CD4-positive, alpha-beta T cell treated with Interleukin-6 for 4 hours (primary cell): ENCODE data around the gene ART4.

Source experiments
- DNase-seq: peaks from one replicate; pipeline ENCODE4 v3.0.0-alpha.2; 2020; ENCODE audit warnings: mixed read lengths

The ART4 gene

DNA sequence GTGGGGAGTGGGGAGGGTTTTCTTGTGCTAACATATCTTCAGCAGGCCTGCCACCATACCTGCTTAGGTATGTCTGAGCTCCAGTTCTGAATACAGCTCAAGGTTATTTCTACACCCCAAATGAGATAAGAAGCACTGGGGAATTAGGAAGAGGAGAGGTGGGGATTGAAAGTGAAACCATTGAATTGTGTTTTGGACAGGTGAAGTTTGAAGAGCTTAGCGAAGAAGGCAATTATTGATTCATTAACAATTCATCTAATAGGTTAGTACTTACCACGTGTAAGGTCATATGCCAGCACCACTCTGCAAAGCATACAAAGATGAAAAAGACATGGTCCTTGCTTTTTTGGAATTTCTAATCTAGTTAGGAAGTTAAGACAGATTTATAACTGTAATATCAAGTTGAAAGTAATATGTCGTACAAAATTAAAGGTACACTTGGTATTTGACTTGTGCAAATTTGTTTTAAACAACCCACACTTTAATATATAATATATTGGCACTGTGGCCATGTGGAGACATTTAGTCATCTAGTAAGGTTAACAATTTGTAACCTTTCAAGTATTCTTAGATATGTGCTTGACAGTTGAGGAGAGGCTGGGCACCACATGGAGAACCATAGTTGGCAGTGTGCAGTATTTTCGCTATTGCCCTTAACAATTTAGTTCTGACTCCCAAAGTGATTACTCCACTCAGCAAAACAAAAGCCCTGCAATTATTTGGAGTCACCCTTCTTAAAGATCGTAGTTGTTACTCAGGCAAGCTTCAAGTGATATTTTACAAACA, 33.0 kb downstream of the ART4 start:
- no peak for DNase-seq

GRCh38 chr12:14803830-14804160, 39.5 kb downstream of the ART4 start:
- DNase-seq = no peak

DNA sequence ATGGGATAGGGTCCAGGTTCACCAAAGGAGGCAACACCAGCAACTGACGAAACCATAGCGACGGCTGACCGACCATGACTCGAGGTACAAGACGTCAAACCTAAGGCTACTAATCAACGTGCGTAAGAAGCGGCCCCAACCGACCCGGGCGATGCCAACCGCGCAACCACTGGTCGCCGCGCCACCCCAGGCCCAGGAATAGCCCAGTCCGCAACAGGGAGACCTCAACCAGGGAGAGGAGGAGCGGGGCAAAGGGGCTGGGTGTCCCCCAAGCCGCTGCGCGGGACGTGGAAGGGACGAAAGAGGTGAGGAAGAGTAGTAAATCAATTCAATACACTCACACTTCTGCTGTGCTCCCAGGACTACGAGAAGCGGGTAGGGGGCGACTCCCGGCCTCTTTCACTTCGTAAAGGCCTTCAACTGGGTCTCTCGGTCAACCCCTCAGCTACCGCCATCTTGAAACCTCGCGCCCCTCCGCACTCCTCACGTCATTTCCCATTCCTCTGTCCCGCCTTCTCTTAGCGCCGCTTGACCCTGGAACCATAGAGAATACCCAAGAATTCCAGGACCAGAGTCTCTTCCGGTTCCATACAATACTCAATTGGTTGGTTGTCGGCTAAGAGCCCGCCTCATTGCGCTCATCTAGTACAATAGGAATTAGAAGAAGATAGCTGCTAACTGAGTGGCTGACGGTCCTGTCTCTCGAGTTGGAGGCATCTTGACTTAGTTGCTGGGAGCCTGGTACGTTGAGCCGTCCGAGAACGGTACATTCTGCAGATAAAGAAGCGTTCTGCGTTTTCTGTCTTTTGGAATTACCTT, 40.1 kb downstream of the ART4 start, which contains the start of the genes C12orf60 and WBP11:
Gene C12orf60, plus strand, starts transcription at position 660 of the 819 bp plus-strand sequence. CDS start 19,266 bp downstream, outside the sequence.
Gene WBP11, minus strand, starts transcription at position 468 of the 819 bp plus-strand sequence. CDS start 2,095 bp downstream, outside the sequence.
- peak; percentile 89 for DNase-seq

- no peak for DNase-seq
Observed at GRCh38 chr12:14802721-14803010, 40.7 kb downstream of the ART4 start.

- no peak for DNase-seq
Observed at GRCh38 chr12:14802247-14802646, 41.1 kb downstream of the ART4 start.

- no peak for DNase-seq
Observed at GRCh38 chr12:14795028-14795448, 48.3 kb downstream of the ART4 start.

DNA sequence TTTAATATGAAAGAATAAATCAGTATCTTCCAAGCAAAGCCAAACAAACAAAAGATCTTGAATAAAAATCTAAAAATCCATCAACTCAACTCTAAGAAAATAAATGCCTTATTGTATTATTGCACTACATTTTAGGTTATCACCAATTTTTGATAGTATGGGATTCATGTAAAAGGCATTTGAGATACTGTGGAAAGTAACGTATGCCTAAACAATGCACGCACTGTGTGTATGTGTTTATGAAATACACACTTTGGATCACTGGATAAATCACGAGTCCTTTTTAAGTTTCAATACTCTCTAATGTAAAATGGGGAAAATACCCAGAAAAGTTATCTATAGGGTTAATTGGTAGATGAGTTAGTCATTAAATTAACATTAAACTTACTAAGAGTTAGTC, 57.8 kb downstream of the ART4 start:
- DNase-seq = no peak

GRCh38 chr12:14784471-14784870, 58.9 kb downstream of the ART4 start:
- no peak for DNase-seq

DNA sequence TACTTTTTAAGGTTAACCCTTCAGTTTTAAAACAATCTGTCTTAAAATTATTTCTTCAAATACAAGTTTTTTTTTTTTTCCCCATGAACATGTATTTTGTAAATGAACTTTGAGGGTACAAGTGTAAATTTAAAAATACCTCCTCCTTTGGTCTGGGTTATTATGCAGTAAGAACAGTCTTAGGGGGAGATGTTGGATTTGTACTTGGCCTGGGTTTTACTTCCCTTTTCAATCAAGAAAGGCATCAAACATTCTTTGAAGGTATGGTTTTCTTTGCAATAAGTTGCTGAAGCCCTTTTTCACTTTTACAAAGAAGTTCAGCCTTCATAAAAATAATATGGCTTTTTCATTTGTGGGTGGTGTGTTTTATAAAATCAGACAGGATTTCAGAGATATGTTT, 60.6 kb downstream of the ART4 start:
- DNase-seq = no peak

GRCh38 chr12:14781563-14781962, 61.8 kb downstream of the ART4 start:
- no peak for DNase-seq

DNA sequence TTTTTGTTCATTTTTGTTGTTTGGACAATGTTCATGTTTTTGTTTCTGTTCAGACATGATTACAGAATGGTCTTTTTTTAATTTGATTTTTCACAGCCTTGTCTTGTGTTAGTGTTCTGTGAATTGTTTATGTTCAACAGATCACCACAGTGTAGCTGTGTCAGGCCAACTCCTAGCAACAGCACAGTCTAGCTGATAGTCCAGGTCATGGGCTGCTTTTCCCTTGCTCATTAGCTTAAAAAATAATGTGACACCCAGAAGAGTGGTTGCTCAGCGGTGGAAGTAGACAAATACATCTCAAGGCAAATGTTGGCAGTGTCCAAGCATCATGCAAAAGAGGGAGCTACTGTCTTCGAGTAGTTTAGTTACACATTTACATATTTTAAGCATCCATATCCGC, 62.5 kb downstream of the ART4 start:
- no peak for DNase-seq

DNA sequence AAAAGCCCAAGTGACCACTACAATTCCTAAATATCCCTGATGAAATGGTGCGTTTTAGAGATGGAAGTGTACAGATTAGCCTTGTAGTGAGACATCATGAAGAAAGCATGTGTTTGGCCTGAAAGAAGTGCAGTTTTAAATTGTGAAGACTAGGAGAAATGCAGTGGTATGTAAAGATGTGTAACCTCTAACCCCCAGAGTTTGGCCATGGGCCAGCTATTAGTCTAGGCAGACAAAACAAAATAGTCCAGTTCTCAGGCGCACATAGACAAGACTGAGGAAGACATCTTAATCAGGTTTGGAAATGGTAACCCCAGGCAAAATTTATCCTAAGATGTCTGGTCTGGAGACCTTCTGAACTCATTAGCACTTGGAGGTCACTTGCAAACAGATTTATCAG, 63.5 kb downstream of the ART4 start:
- DNase-seq = no peak

DNA sequence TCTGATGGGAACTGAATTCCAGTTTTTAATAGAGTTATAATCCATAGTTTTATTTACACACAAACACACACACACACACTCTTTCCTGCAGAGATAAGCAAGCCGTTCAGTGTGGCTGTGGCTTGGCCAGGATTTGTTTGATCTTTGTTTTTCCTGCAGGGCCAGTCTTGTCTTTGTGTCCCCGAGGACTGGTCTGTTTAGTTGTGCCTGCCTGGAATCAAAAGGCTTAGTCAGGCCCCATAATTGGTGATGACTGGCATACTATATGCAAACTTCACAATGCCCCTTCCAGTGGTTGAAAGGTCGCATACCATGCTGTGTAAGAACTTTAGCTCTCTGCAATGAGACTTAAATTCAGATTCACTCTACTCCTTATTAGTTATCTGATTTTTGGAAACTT, 66.1 kb downstream of the ART4 start:
- DNase-seq = no peak

DNA sequence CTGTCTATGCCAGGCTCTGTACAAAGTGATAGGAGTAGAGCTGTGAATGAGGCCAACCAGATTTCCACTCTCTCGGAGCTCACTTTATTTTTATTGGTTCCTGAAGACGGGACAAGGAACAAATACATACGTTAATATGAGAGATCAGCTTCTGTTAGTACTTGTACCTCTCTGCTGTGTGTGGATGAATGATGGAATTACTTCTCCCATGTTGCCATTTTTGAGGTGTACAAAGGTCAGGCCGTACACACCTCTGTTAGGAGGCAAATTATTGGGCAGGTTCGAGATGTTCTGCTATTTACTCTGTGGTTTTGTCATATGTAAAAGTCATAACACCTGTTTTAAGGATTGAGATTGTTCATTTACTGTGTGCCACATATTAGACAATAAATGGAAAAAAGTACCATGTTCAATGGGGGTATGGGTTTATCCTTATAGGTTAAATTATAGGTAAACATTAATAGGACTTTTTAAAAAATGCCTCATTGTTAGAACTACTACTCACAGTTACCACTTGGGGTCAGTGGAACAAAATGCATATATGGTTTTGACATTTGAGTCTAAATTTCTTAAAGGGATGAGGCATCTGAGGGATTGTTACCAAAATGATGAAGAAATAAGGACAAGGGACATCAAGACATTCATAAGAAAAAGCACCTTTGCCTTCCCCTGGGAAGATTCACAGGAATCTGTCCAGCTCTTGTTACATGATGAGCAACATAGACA, 66.9 kb downstream of the ART4 start:
- no peak for DNase-seq

DNA sequence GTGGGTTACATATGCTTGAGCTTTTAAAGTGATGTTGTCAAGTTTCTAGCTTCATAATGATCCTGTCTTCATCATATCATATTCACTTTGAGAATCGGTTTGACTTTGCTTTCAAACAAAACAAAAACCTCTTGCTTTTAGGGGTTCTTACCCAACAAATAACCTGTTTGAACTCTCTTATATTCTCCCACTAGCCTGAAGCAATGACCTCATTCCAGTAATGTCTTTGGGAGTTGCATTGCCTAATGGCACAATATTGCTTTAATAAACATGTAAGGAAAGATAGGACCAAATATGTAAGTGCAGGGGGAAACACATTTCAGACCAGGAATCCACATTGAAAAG, 67.7 kb downstream of the ART4 start:
- DNase-seq = no peak
